ENCODE data around the gene SH2D3A. TPM values are rescaled to one million over a fixed set of nuclear protein-coding genes. Genes with fewer than 3 reads are reported as not detected.

SH2D3A gene
- total and polyA plus RNA-seq, 2 experiments from 2014 or later = 20.7 to 38.4 TPM

- TF ChIP-seq ZNF462 (CRISPR knock-in tag; IDR thresholded peaks at IDR 0.05) (no peak), ZNF331 (CRISPR knock-in tag; IDR thresholded peaks at IDR 0.05; ENCODE audit: low read depth) (no peak), JUNB (IDR thresholded peaks at IDR 0.05; ENCODE audit: unreplicated experiment) (no peak), ZNF114 (CRISPR knock-in tag; IDR thresholded peaks at IDR 0.05) (no peak), ETS1 (IDR thresholded peaks at IDR 0.05) (no peak), NANOG (IDR thresholded peaks at IDR 0.05; ENCODE audit: borderline replicate concordance) (no peak), EZH2 (IDR thresholded peaks at IDR 0.05; ENCODE audit: low read depth, unreplicated experiment) (no peak)
Observed at GRCh38 chr19:6778386-6778785, 11.2 kb upstream of the SH2D3A start (continued).

DNA sequence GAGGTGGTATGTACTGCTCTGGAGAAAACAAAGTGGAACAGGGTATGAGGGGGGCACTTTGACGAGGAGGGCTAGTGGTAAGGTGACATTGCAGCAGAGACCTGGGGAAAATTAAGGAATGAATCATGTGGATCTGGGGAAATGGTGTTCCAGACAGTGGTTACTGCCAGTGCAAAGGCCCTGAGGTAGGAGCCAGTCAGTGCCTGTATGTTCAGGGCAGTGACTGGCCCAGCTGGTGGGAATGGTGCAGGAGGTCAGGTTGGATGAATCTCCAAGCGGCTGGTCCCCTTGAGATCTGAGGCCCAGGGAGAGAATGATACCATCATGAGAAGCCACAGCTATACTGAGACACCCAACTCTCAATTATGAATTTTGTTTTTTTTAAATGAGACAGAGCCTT lies 10.2 kb upstream of the SH2D3A start:
- Histone ChIP-seq H3K79me2 (replicated peaks; ENCODE audit: insufficient read depth) (no peaks in the 10 kb centered on the region), H4K20me1 (replicated peaks; ENCODE audit: insufficient read depth) (no peaks in the 10 kb centered on the region), H3K27me3 (ENCODE audit: insufficient read depth) (no peaks in the 10 kb centered on the region), H3K4me3 (no peak overlapping the region), H3K36me3 (ENCODE audit: insufficient read depth) (no peaks in the 10 kb centered on the region), H3K9me2 (ENCODE audit: insufficient read depth) (no peaks in the 10 kb centered on the region), H3K27ac (ENCODE audit: low read depth) (no peak overlapping the region), H3K4me2 (no peak overlapping the region), H3K4me1 (ENCODE audit: insufficient read depth) (peaks cover 10% of the 10 kb centered on the region; the same call in 1 of the 2 replicates), H2AFZ (no peak overlapping the region), H3F3A (replicated peaks; ENCODE audit: low read depth) (no peaks in the 10 kb centered on the region)
- Mint-ChIP-seq H3K27me3 (ENCODE audit: insufficient read depth, low read depth, poor library complexity) (peaks cover 8% of the 10 kb centered on the region), H3K36me3 (ENCODE audit: low read depth) (peaks cover 31% of the 10 kb centered on the region), H3K9me3 (peaks cover 76% of the 10 kb centered on the region), H3K4me1 (no peaks in the 10 kb centered on the region), H3K27ac (no peak overlapping the region), H3K4me3 (no peak overlapping the region)
- no peak for DNase-seq (ENCODE audit: low spot score)
- no peak for ATAC-seq
- TF ChIP-seq EZH2phosphoT487 (IDR thresholded peaks at IDR 0.05; ENCODE audit: unreplicated experiment) (no peak), CTCF (conservative IDR thresholded peaks at IDR 0.05; ENCODE audit: low read depth in 2 of 2) (no peak), EZH2 (IDR thresholded peaks at IDR 0.05; ENCODE audit: low read depth, unreplicated experiment) (no peak), CREB1 (CRISPR knock-in tag; IDR thresholded peaks at IDR 0.05; ENCODE audit: low read depth) (no peak), ZNF331 (CRISPR knock-in tag; IDR thresholded peaks at IDR 0.05; ENCODE audit: low read depth) (no peak), JUNB (IDR thresholded peaks at IDR 0.05; ENCODE audit: unreplicated experiment) (no peak), STAT1 (IDR thresholded peaks at IDR 0.05; ENCODE audit: unreplicated experiment) (no peak), ZNF114 (CRISPR knock-in tag; IDR thresholded peaks at IDR 0.05) (no peak), POLR2AphosphoS5 (IDR thresholded peaks at IDR 0.05; ENCODE audit: low read depth) (no peak), NANOG (IDR thresholded peaks at IDR 0.05; ENCODE audit: borderline replicate concordance) (no peak)
- TF ChIP-seq, protein P1, sequence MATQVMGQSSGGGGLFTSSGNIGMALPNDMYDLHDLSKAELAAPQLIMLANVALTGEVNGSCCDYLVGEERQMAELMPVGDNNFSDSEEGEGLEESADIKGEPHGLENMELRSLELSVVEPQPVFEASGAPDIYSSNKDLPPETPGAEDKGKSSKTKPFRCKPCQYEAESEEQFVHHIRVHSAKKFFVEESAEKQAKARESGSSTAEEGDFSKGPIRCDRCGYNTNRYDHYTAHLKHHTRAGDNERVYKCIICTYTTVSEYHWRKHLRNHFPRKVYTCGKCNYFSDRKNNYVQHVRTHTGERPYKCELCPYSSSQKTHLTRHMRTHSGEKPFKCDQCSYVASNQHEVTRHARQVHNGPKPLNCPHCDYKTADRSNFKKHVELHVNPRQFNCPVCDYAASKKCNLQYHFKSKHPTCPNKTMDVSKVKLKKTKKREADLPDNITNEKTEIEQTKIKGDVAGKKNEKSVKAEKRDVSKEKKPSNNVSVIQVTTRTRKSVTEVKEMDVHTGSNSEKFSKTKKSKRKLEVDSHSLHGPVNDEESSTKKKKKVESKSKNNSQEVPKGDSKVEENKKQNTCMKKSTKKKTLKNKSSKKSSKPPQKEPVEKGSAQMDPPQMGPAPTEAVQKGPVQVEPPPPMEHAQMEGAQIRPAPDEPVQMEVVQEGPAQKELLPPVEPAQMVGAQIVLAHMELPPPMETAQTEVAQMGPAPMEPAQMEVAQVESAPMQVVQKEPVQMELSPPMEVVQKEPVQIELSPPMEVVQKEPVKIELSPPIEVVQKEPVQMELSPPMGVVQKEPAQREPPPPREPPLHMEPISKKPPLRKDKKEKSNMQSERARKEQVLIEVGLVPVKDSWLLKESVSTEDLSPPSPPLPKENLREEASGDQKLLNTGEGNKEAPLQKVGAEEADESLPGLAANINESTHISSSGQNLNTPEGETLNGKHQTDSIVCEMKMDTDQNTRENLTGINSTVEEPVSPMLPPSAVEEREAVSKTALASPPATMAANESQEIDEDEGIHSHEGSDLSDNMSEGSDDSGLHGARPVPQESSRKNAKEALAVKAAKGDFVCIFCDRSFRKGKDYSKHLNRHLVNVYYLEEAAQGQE (IDR thresholded peaks at IDR 0.05; ENCODE audit: unreplicated experiment) = no peak

All from GM23338 (cell line).